ENCODE measurements around the gene KEAP1.

KEAP1 gene

GRCh38 chr19:10450853-10451609, 52.1 kb downstream of the KEAP1 start:
- no peak for DNase-seq (ENCODE audit: low read depth in 2 of 2)
- TF ChIP-seq, protein P1, sequence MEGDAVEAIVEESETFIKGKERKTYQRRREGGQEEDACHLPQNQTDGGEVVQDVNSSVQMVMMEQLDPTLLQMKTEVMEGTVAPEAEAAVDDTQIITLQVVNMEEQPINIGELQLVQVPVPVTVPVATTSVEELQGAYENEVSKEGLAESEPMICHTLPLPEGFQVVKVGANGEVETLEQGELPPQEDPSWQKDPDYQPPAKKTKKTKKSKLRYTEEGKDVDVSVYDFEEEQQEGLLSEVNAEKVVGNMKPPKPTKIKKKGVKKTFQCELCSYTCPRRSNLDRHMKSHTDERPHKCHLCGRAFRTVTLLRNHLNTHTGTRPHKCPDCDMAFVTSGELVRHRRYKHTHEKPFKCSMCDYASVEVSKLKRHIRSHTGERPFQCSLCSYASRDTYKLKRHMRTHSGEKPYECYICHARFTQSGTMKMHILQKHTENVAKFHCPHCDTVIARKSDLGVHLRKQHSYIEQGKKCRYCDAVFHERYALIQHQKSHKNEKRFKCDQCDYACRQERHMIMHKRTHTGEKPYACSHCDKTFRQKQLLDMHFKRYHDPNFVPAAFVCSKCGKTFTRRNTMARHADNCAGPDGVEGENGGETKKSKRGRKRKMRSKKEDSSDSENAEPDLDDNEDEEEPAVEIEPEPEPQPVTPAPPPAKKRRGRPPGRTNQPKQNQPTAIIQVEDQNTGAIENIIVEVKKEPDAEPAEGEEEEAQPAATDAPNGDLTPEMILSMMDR (IDR thresholded peaks at IDR 0.05; ENCODE audit: low read depth, low read length) = no peak
- no peak overlapping the region for H3K4me3 ChIP-seq (replicated peaks in 1 of 2; ENCODE audit: low read depth in 2 of 2, low read length in 2 of 2)

DNA sequence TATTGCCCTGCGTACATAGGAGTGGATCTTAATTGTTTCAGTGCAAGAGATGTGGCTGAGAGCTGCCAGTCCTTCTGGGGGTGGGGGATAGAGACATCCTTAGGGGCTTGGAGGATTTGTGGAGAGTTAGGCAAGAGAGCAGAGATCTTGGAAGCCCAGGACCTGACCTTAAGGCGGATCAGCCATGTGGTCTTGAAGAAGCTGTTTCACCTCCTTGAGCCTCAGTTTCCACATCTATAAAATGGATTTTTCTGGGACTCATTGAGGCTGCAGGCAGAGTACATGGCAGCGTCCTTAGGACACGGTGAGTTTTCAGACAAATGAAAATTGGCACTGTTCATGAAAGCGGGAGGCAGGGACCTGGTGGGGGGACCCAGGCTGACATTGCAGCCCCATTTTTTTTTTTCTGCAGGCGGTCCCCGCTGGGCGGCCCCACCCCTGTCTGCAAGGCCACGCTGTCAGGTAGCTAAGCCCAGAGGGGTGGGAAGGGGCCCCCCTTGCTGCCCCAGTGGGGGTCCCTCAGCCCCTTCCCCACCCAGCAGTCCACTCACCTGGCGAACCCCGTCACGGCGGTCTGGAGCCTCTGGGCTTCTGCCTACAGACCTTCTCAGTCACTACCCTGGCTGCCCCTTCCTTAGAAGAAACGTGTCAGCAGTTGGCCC, 52.8 kb downstream of the KEAP1 start:
- no peak overlapping the region for H3K4me3 ChIP-seq (replicated peaks in 1 of 2; ENCODE audit: low read depth in 2 of 2, low read length in 2 of 2)
- TF ChIP-seq, protein P1 (IDR thresholded peaks at IDR 0.05; ENCODE audit: low read depth, low read length) = no peak
- no peak for DNase-seq (ENCODE audit: low read depth in 2 of 2)

GRCh38 chr19:10449037-10449436, 54.1 kb downstream of the KEAP1 start:
- TF ChIP-seq, protein P1 (IDR thresholded peaks at IDR 0.05; ENCODE audit: low read depth, low read length) = no peak
- no peak for DNase-seq (ENCODE audit: low read depth in 2 of 2)
- H3K4me3 ChIP-seq (replicated peaks in 1 of 2; ENCODE audit: low read depth in 2 of 2, low read length in 2 of 2) = no peak overlapping the region

DNA sequence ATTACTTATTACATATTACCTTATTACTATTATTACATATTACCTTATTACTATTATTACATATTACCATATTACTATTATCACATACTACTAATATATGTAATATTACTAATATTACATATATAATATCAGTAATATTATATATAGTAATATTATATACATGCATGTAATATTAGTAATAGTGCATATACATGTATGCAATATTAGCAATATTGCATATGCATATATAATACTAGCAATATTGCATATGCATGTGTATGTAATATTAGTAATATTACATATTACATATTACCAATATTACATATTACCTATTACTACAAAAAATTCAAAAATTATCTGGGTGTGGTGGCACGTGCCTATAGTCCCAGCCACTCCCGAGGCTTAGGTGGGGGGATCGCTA, 60.5 kb downstream of the KEAP1 start:
- TF ChIP-seq, protein P1 (IDR thresholded peaks at IDR 0.05; ENCODE audit: low read depth, low read length) = no peak
- H3K4me3 ChIP-seq (replicated peaks in 1 of 2; ENCODE audit: low read depth in 2 of 2, low read length in 2 of 2) = no peak overlapping the region
- DNase-seq (ENCODE audit: low read depth in 2 of 2) = no peak

DNA sequence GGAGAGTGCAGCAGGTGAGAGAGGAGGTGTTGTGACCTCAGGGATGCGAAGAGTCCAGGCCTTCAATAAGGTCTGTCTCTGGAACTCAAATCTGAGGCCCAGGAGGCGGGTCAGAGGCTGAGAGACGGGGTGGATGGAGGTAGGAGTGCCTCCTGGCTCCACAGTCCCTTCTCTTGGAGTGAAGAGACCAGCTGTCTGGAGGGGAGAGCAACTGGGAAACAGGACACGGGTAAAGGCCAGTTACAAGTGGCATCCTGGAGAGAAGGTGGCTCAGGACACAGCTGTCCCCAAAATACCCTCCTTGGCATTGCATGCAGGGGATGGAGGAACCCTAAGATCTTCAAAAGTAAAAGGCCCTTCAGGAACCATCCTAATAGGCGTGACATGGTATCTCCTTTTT, 63.6 kb downstream of the KEAP1 start:
- H3K4me3 ChIP-seq (replicated peaks in 1 of 2; ENCODE audit: low read depth in 2 of 2, low read length in 2 of 2) = no peak overlapping the region
- DNase-seq (ENCODE audit: low read depth in 2 of 2) = no peak
- TF ChIP-seq, protein P1 (IDR thresholded peaks at IDR 0.05; ENCODE audit: low read depth, low read length) = no peak

All from cardiac fibroblast (primary cell).